OCI-M1 (cell line): ENCODE data around the gene RIC8A.
A peak's percentile ranks its signal among the peaks of the same experiment; 100 is the strongest.

ENCODE experiments used
- DNase-seq: peaks from one replicate; lab custom pipeline; 2025; lab: John Stamatoyannopoulos, UW

Gene RIC8A

GRCh38 chr11:204587-205109 lies 2.9 kb upstream of the RIC8A start:
- no peak for DNase-seq

GRCh38 chr11:205221-206001 lies 2.1 kb upstream of the RIC8A start:
- no peak for DNase-seq

- DNase-seq, result no peak
Observed at GRCh38 chr11:206002-206384, 1.5 kb upstream of the RIC8A start.

GRCh38 chr11:206526-207207 lies 841 bp upstream of the RIC8A start:
- peak; percentile 47 for DNase-seq

- DNase-seq, result no peak
Observed at GRCh38 chr11:207863-208180, 314 bp downstream of the RIC8A start.

- DNase-seq, result peak; percentile 88
Observed at GRCh38 chr11:208181-208916, 841 bp downstream of the RIC8A start.

GRCh38 chr11:208917-209260 lies 1.4 kb downstream of the RIC8A start:
- DNase-seq, result peak; percentile 23

GRCh38 chr11:209275-210121 lies 2.0 kb downstream of the RIC8A start:
- no peak for DNase-seq

DNA sequence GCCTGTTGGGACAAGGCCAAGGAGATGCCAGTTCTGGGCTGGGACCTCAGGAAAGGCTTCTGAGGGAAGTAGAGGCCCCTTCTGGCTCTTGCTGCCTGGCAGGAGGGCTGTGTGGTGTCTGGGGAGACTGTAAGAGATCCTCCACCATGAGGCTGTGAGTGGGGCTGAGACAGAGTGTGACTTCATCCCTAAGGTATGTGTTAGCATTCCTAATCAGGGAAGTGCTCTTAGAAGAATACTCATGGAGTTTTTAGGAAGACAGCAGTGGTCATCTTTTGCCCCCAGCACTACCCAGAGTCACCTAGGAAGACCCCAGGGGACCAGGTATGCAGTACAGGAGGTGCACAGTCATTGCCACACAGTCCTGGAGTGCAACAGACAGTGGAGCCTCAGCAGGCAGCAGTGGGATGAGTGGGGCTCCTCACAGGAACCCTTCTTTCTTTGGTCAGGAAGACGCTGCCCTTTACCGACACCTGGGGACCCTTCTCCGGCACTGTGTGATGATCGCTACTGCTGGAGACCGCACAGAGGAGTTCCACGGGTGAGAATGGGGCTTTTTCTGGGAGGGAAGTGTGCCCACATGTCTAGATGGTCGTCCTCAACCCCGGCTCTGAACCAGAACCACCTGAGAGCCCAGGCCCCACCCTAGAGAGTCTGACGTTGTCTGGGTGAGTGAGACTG lies 2.8 kb downstream of the RIC8A start:
- no peak for DNase-seq

- DNase-seq, result no peak
Observed at GRCh38 chr11:210803-211180, 3.3 kb downstream of the RIC8A start.

GRCh38 chr11:211295-211694 lies 3.8 kb downstream of the RIC8A start:
- DNase-seq, result no peak

DNA sequence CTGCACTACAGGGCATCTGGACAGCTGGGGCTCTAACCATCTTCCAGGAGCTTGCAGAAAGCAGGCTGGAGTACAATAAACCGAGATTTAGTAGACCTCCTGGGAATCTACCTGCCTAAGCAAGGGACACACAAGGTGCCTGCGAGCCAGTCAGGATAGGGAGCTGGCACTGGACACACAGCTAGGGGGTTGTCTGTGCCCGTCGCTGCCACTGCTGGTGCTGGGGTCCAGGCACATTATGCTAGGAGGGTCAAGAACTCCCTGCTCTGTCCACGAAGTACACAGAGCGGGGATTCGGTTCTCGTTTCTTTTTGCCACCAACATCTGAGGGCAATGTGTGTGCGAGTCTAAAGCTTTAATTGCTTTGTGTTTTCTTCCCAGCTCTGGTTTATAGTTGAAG lies 4.2 kb downstream of the RIC8A start:
- no peak for DNase-seq

GRCh38 chr11:212150-213100 lies 4.9 kb downstream of the RIC8A start:
- DNase-seq, result no peak

GRCh38 chr11:213111-213510 lies 5.6 kb downstream of the RIC8A start:
- no peak for DNase-seq

- DNase-seq, result no peak
Observed at GRCh38 chr11:214083-214482, 6.6 kb downstream of the RIC8A start.

DNA sequence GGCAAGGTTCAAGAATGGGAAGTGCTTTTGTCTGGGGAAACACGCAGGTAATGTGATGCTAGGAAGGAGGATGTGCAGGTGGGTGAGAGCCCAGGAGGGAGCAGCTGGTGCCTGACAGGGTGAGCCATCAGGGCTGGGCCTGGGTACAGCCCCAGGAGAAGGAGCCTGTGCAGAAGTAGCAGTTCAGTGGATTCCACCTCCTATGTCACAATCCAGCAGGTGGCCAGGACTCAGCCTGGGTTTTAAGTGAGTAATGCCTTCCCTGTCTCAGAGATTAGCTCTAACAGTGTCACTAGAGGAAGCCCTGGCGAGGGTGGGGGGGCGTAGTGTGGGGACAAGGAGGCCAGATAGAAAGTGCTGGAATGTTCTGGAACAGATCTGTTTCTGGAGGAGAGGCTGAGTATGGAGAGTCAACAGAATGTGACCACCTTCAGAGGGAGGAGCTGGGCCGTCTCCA lies 8.1 kb downstream of the RIC8A start:
- DNase-seq, result no peak

GRCh38 chr11:216081-216974 lies 8.8 kb downstream of the RIC8A start:
- no peak for DNase-seq

DNA sequence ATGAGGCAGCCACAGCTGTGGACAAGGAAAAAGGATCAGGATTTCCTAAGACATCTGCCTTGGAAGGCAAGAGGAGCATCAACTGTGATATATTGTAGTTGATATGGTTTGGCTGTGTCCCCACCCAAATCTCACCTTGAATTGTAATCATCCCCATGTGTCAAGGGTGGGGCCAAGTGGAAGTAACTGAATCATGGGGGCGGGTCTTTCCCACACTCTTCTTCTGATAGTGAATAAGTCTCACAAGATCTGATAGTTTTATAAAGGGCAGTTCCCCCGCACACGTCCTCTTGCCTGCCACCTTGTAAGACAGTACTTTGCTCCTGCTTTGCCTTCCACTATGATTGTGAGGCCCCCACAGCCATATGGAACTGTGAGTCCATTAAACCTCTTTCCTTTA lies 10.2 kb downstream of the RIC8A start:
- no peak for DNase-seq
